ENCODE measurements around the gene CDC42EP2. TPM values are rescaled to one million over a fixed set of nuclear protein-coding genes. Genes with fewer than 3 reads are reported as not detected.

CDC42EP2 gene
- total RNA-seq, 1 donor from 2014 or later = 37.4 TPM

DNA sequence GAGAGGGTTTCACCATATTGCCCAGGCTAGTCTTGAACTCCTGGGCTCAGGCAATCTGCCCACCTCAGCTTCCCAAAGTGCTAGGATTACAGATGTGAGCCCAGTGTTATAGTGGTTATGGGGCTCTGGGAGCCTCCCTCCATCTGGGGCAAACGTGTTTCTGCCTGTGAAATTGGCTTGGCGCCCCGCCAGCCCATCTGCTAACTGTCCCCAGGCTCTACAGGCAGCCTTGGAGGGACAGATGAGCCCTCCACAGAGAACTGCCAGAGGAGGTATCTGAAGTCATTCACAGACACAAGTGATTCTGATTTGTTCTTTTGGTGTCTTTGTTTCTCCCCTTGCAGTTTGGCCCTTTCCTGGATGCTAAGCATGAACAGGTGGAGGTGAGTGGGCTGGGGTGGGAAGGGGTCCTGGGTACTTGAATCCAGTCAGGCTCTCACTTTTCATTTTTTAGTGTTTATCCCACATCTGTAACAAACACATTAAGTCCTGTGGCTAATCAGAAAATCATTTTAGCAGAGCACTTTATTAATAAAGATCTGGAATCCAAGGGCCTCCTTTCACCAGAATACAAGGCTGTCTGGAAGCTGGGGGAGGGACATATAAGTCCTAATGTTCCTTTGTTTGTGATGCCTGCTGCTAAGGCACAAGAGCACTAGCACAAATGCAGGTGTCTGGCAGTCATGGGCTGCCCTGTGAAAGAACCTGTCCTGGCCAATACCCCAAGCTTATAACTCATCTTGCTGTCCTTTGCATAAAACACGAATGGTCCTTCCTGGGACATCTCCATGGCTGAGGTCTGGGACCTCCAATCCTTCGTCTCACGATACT, 25.7 kb upstream of the CDC42EP2 start:
- Histone ChIP-seq H3K4me3 (ENCODE audit: low read depth, low read length) (no peak overlapping the region), H3K36me3 (ENCODE audit: control insufficient read depth, insufficient read depth, low read length) (no peaks in the 10 kb centered on the region), H3K27me3 (ENCODE audit: control insufficient read depth, insufficient read depth, low read length) (no peaks in the 10 kb centered on the region)
- DNase-seq (ENCODE audit: low read depth) = no peak
- TF ChIP-seq, protein P1, sequence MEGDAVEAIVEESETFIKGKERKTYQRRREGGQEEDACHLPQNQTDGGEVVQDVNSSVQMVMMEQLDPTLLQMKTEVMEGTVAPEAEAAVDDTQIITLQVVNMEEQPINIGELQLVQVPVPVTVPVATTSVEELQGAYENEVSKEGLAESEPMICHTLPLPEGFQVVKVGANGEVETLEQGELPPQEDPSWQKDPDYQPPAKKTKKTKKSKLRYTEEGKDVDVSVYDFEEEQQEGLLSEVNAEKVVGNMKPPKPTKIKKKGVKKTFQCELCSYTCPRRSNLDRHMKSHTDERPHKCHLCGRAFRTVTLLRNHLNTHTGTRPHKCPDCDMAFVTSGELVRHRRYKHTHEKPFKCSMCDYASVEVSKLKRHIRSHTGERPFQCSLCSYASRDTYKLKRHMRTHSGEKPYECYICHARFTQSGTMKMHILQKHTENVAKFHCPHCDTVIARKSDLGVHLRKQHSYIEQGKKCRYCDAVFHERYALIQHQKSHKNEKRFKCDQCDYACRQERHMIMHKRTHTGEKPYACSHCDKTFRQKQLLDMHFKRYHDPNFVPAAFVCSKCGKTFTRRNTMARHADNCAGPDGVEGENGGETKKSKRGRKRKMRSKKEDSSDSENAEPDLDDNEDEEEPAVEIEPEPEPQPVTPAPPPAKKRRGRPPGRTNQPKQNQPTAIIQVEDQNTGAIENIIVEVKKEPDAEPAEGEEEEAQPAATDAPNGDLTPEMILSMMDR (IDR thresholded peaks at IDR 0.05; ENCODE audit: insufficient read depth, low read length, poor library complexity, severe bottlenecking) = no peak

GRCh38 chr11:65290448-65291165, 24.1 kb upstream of the CDC42EP2 start:
- H3K4me3 ChIP-seq (ENCODE audit: low read depth, low read length) = no peak overlapping the region
- no peaks in the 10 kb centered on the region for H3K36me3 ChIP-seq (ENCODE audit: control insufficient read depth, insufficient read depth, low read length)
- DNase-seq (ENCODE audit: low read depth) = no peak
- TF ChIP-seq, protein P1 (IDR thresholded peaks at IDR 0.05; ENCODE audit: insufficient read depth, low read length, poor library complexity, severe bottlenecking) = no peak
- no peaks in the 10 kb centered on the region for H3K27me3 ChIP-seq (ENCODE audit: control insufficient read depth, insufficient read depth, low read length)

DNA sequence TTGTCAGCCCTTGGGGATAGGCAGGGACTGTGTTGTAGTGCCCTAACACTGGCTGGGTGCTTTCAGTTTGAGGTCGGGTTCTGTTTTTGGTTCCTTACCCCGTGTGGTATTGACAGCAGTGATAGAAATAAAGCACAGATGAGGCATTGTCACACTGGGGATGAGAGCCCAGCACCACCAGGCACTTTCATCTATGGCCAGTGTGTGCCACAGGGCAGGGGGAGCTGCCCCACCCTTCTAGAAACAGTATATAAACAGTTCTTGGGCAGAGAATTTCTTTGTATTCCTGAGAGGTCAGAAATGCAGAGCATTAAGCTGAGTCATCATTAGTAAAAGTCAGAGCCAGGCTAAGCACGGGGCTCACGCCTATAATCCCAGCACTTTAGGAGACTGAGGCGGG, 23.1 kb upstream of the CDC42EP2 start:
- no peak overlapping the region for H3K4me3 ChIP-seq (ENCODE audit: low read depth, low read length)
- no peak for DNase-seq (ENCODE audit: low read depth)
- H3K27me3 ChIP-seq (ENCODE audit: control insufficient read depth, insufficient read depth, low read length) = no peaks in the 10 kb centered on the region
- TF ChIP-seq, protein P1 (IDR thresholded peaks at IDR 0.05; ENCODE audit: insufficient read depth, low read length, poor library complexity, severe bottlenecking) = no peak
- no peaks in the 10 kb centered on the region for H3K36me3 ChIP-seq (ENCODE audit: control insufficient read depth, insufficient read depth, low read length)

- TF ChIP-seq, protein P1 (IDR thresholded peaks at IDR 0.05; ENCODE audit: insufficient read depth, low read length, poor library complexity, severe bottlenecking) = no peak
- Histone ChIP-seq H3K36me3 (ENCODE audit: control insufficient read depth, insufficient read depth, low read length) (no peaks in the 10 kb centered on the region), H3K4me3 (ENCODE audit: low read depth, low read length) (no peak overlapping the region)
Measured at GRCh38 chr11:65292890-65293289, 21.8 kb upstream of the CDC42EP2 start.

GRCh38 chr11:65293909-65294381, 20.7 kb upstream of the CDC42EP2 start:
- TF ChIP-seq, protein P1 (IDR thresholded peaks at IDR 0.05; ENCODE audit: insufficient read depth, low read length, poor library complexity, severe bottlenecking) = no peak
- H3K27me3 ChIP-seq (ENCODE audit: control insufficient read depth, insufficient read depth, low read length) = no peaks in the 10 kb centered on the region
- H3K36me3 ChIP-seq (ENCODE audit: control insufficient read depth, insufficient read depth, low read length) = no peaks in the 10 kb centered on the region
- no peak overlapping the region for H3K4me3 ChIP-seq (ENCODE audit: low read depth, low read length)
- no peak for DNase-seq (ENCODE audit: low read depth)

More at GRCh38 chr11:65292890-65293289, 21.8 kb upstream of the CDC42EP2 start:
- no peaks in the 10 kb centered on the region for H3K27me3 ChIP-seq (ENCODE audit: control insufficient read depth, insufficient read depth, low read length)
- DNase-seq (ENCODE audit: low read depth) = no peak
